Measurements from ENCODE around the gene HRNR. TPM values are rescaled to one million over a fixed set of nuclear protein-coding genes. Genes with fewer than 3 reads are reported as not detected.
"Not testable (repeated sequence)": the region's sequence is repeated elsewhere in the genome, so short reads cannot be mapped to it uniquely, and the experiment has no call there.

The HRNR gene
- polyA plus RNA-seq (not detected in 2 replicates), polyA minus RNA-seq (not detected in 2 replicates)

- Histone ChIP-seq H3F3A (ENCODE audit: insufficient read depth, low read length, poor library complexity, severe bottlenecking) (no peaks in the 10 kb centered on the region), H3K9me3 (ENCODE audit: low read length) (no peaks in the 10 kb centered on the region)
Observed at GRCh38 chr1:152224093-152224492, at the start of gene HRNR. TSS of gene HRNR (minus strand) at chr1:152224193. CDS start at chr1:152223253, 940 bp downstream.

DNA sequence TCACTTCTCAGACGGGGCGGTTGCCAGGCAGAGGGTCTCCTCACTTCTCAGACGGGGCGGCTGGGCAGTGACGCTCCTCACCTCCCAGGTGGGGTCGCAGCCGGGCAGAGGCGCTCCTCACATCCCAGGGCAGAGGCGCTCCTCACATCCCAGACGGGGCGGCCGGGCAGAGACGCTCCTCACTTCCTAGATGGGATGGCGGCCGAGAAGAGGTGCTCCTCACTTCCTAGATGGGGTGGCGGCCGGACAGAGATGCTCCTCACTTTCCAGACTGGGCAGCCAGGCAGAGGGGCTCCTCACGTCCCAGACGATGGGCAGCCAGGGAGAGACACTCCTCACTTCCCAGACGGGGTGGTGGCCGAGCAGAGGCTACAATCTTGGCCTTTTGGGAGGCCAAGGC, 32.4 kb upstream of the HRNR start:
- not testable (repeated sequence) for H3K9me3 ChIP-seq (ENCODE audit: low read length); H3K9ac ChIP-seq (ENCODE audit: low read length); H3K4me2 ChIP-seq (ENCODE audit: low read length); H4K20me1 ChIP-seq (ENCODE audit: insufficient read depth); H3K27me3 ChIP-seq (ENCODE audit: insufficient read depth, low read depth, low read length); H3K36me3 ChIP-seq (ENCODE audit: insufficient read depth, low read length); H3K4me3 ChIP-seq (ENCODE audit: low read length); H3F3A ChIP-seq (ENCODE audit: insufficient read depth, low read length, poor library complexity, severe bottlenecking); H2AFZ ChIP-seq (ENCODE audit: low read depth, low read length); H3K9me2 ChIP-seq (ENCODE audit: insufficient read depth, low read length); H3K79me2 ChIP-seq (replicated peaks; ENCODE audit: insufficient read depth, low read length); H3K27ac ChIP-seq (ENCODE audit: low read length)

More at GRCh38 chr1:152224093-152224492, at the start of gene HRNR:
- no peak within 1 kb of the TSS for H3K4me3 ChIP-seq (ENCODE audit: low read length)
- H3K27me3 ChIP-seq (ENCODE audit: insufficient read depth, low read depth, low read length): no peaks in the 10 kb centered on the region
- H3K79me2 ChIP-seq (replicated peaks; ENCODE audit: insufficient read depth, low read length): no peaks in the 10 kb centered on the region
- no peak for TF ChIP-seq EP300 (conservative IDR thresholded peaks at IDR 0.05; ENCODE audit: poor library complexity, severe bottlenecking)
- no peak for TF ChIP-seq CTCF (IDR thresholded peaks at IDR 0.05; ENCODE audit: poor library complexity, severe bottlenecking)
- TF ChIP-seq RAD21 (conservative IDR thresholded peaks at IDR 0.05): no peak
- no peak for TF ChIP-seq POLR2AphosphoS5 (IDR thresholded peaks at IDR 0.05)
- no peak for TF ChIP-seq SMC3 (conservative IDR thresholded peaks at IDR 0.05; ENCODE audit: poor library complexity)
- no peak for TF ChIP-seq MXI1 (conservative IDR thresholded peaks at IDR 0.05; ENCODE audit: poor library complexity, severe bottlenecking)
- TF ChIP-seq TAF1 (IDR thresholded peaks at IDR 0.05; ENCODE audit: low read depth): no peak
- TF ChIP-seq, protein P1, sequence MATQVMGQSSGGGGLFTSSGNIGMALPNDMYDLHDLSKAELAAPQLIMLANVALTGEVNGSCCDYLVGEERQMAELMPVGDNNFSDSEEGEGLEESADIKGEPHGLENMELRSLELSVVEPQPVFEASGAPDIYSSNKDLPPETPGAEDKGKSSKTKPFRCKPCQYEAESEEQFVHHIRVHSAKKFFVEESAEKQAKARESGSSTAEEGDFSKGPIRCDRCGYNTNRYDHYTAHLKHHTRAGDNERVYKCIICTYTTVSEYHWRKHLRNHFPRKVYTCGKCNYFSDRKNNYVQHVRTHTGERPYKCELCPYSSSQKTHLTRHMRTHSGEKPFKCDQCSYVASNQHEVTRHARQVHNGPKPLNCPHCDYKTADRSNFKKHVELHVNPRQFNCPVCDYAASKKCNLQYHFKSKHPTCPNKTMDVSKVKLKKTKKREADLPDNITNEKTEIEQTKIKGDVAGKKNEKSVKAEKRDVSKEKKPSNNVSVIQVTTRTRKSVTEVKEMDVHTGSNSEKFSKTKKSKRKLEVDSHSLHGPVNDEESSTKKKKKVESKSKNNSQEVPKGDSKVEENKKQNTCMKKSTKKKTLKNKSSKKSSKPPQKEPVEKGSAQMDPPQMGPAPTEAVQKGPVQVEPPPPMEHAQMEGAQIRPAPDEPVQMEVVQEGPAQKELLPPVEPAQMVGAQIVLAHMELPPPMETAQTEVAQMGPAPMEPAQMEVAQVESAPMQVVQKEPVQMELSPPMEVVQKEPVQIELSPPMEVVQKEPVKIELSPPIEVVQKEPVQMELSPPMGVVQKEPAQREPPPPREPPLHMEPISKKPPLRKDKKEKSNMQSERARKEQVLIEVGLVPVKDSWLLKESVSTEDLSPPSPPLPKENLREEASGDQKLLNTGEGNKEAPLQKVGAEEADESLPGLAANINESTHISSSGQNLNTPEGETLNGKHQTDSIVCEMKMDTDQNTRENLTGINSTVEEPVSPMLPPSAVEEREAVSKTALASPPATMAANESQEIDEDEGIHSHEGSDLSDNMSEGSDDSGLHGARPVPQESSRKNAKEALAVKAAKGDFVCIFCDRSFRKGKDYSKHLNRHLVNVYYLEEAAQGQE (IDR thresholded peaks at IDR 0.05; ENCODE audit: borderline replicate concordance): no peak
- no peak for TF ChIP-seq EZH2 (IDR thresholded peaks at IDR 0.05; ENCODE audit: borderline replicate concordance, insufficient read depth, low read length, poor library complexity, severe bottlenecking)
- no peaks in the 10 kb centered on the region for H3K36me3 ChIP-seq (ENCODE audit: insufficient read depth, low read length)
- H2AFZ ChIP-seq (ENCODE audit: low read depth, low read length): no peak within 1 kb of the TSS
- H3K27ac ChIP-seq (ENCODE audit: low read length): no peak within 1 kb of the TSS
- H4K20me1 ChIP-seq (ENCODE audit: insufficient read depth): no peaks in the 10 kb centered on the region
- H3K9ac ChIP-seq (ENCODE audit: low read length): no peak within 1 kb of the TSS
- no peaks in the 10 kb centered on the region for H3K9me2 ChIP-seq (ENCODE audit: insufficient read depth, low read length)
- no peak within 1 kb of the TSS for H3K4me2 ChIP-seq (ENCODE audit: low read length)

- H3K79me2 ChIP-seq (replicated peaks; ENCODE audit: insufficient read depth, low read length): no peaks in the 10 kb centered on the region
- H3K9me2 ChIP-seq (ENCODE audit: insufficient read depth, low read length): no peaks in the 10 kb centered on the region
- H3K36me3 ChIP-seq (ENCODE audit: insufficient read depth, low read length): no peaks in the 10 kb centered on the region
Observed at GRCh38 chr1:152252157-152252556, 28.2 kb upstream of the HRNR start.

More at GRCh38 chr1:152252157-152252556, 28.2 kb upstream of the HRNR start:
- no peaks in the 10 kb centered on the region for H3F3A ChIP-seq (ENCODE audit: insufficient read depth, low read length, poor library complexity, severe bottlenecking)
- H3K27me3 ChIP-seq (ENCODE audit: insufficient read depth, low read depth, low read length): no peaks in the 10 kb centered on the region
- TF ChIP-seq, protein P1 (IDR thresholded peaks at IDR 0.05; ENCODE audit: borderline replicate concordance): no peak
- no peak for TF ChIP-seq EP300 (conservative IDR thresholded peaks at IDR 0.05; ENCODE audit: poor library complexity, severe bottlenecking)
- TF ChIP-seq MXI1 (conservative IDR thresholded peaks at IDR 0.05; ENCODE audit: poor library complexity, severe bottlenecking): no peak
- TF ChIP-seq RAD21 (conservative IDR thresholded peaks at IDR 0.05): no peak
- TF ChIP-seq EZH2 (IDR thresholded peaks at IDR 0.05; ENCODE audit: borderline replicate concordance, insufficient read depth, low read length, poor library complexity, severe bottlenecking): no peak
- TF ChIP-seq SMC3 (conservative IDR thresholded peaks at IDR 0.05; ENCODE audit: poor library complexity): no peak
- TF ChIP-seq CTCF (IDR thresholded peaks at IDR 0.05; ENCODE audit: poor library complexity, severe bottlenecking): no peak
- TF ChIP-seq POLR2AphosphoS5 (IDR thresholded peaks at IDR 0.05): no peak
- no peak for TF ChIP-seq TAF1 (IDR thresholded peaks at IDR 0.05; ENCODE audit: low read depth)
- H3K27ac ChIP-seq (ENCODE audit: low read length): no peak overlapping the region
- no peaks in the 10 kb centered on the region for H4K20me1 ChIP-seq (ENCODE audit: insufficient read depth)
- no peaks in the 10 kb centered on the region for H3K9me3 ChIP-seq (ENCODE audit: low read length)
- no peak overlapping the region for H2AFZ ChIP-seq (ENCODE audit: low read depth, low read length)
- no peak overlapping the region for H3K9ac ChIP-seq (ENCODE audit: low read length)
- H3K4me3 ChIP-seq (ENCODE audit: low read length): no peak overlapping the region
- no peak overlapping the region for H3K4me2 ChIP-seq (ENCODE audit: low read length)

All from neural cell (in vitro differentiated cells).